GM23248 (cell line): ENCODE results near the gene HAPSTR1. TPM values are rescaled to one million over a fixed set of nuclear protein-coding genes. Genes with fewer than 3 reads are reported as not detected.
A peak's percentile ranks its signal among the peaks of the same experiment; 100 is the strongest.

Experiments
- DNase-seq: peaks from one replicate; pipeline ENCODE4 v3.0.0-alpha.2; 2015
- H2AFZ ChIP-seq: fragments of 200-600 bp; sonication (generic); 2 replicates; pipeline ENCODE4 v1.6.1; 2016; ENCODE audit warnings: antibody characterized with exemption
- H3F3A ChIP-seq: fragments of 200-600 bp; sonication (generic); 2 replicates; pipeline ENCODE4 v1.6.1; 2016; ENCODE audit warnings: mild to moderate bottlenecking, antibody characterized with exemption, mixed run types; ENCODE audit not compliant: insufficient read depth
- H3K27ac ChIP-seq: fragments of 200-600 bp; sonication (generic); 2 replicates; pipeline ENCODE4 v1.5.1; 2016; ENCODE audit warnings: mild to moderate bottlenecking
- H3K27me3 ChIP-seq: fragments of 200-600 bp; sonication (generic); replicated peaks from 2 replicates; pipeline ENCODE4 v1.6.1; 2016; ENCODE audit warnings: mild to moderate bottlenecking; ENCODE audit not compliant: insufficient read depth
- H3K36me3 ChIP-seq: fragments of 200-600 bp; sonication (generic); 2 replicates; pipeline ENCODE4 v1.6.1; 2016; ENCODE audit warnings: low read depth, mild to moderate bottlenecking
- H3K4me1 ChIP-seq: fragments of 200-600 bp; sonication (generic); 2 replicates; pipeline ENCODE4 v1.6.1; 2016; ENCODE audit warnings: mild to moderate bottlenecking; ENCODE audit not compliant: insufficient read depth
- H3K4me2 ChIP-seq: fragments of 200-600 bp; sonication (generic); one replicate; pipeline ENCODE4 v1.6.1; 2016; ENCODE audit warnings: mild to moderate bottlenecking; ENCODE audit not compliant: unreplicated experiment
- H3K4me3 ChIP-seq: fragments of 200-600 bp; sonication (generic); 2 replicates; pipeline ENCODE4 v1.5.1; 2016; ENCODE audit warnings: mild to moderate bottlenecking
- H3K79me2 ChIP-seq: fragments of 200-600 bp; sonication (generic); 2 replicates; pipeline ENCODE4 v1.6.1; 2016; ENCODE audit warnings: mild to moderate bottlenecking; ENCODE audit not compliant: insufficient read depth
- H3K9ac ChIP-seq: fragments of 200-600 bp; sonication (generic); 2 replicates; pipeline ENCODE4 v1.6.1; 2016; ENCODE audit warnings: mild to moderate bottlenecking
- H3K9me2 ChIP-seq: fragments of 200-600 bp; sonication (generic); 2 replicates; pipeline ENCODE4 v1.6.1; 2016; ENCODE audit warnings: mixed run types, mild to moderate bottlenecking, moderate library complexity; ENCODE audit not compliant: insufficient read depth
- H3K9me3 ChIP-seq: fragments of 200-600 bp; sonication (generic); one replicate; pipeline ENCODE4 v1.6.1; 2017; ENCODE audit warnings: low read depth
- H4K20me1 ChIP-seq: fragments of 200-600 bp; sonication (generic); 2 replicates; pipeline ENCODE4 v1.6.0; 2016; ENCODE audit not compliant: insufficient read depth
- EZH2 ChIP-seq: fragments of 200-600 bp; sonication (generic); IDR thresholded peaks from 2 replicates; pipeline ENCODE4 v1.6.1; 2018; ENCODE audit warnings: antibody characterized with exemption, mild to moderate bottlenecking; ENCODE audit not compliant: insufficient read depth, poor library complexity, severe bottlenecking
- EZH2phosphoT487 ChIP-seq: fragments of 200-600 bp; sonication (generic); IDR thresholded peaks from 2 replicates; pipeline ENCODE4 v1.6.1; 2018; ENCODE audit warnings: antibody characterized with exemption, moderate library complexity, mild to moderate bottlenecking, low read depth; ENCODE audit not compliant: insufficient read depth
- WGBS, 2 experiments: methylation state at CpG; one replicate each; pipeline ENCODE4 v1.1.6; 2015 to 2017; ENCODE audit warnings: low lambda C conversion rate in 2 of 2, low coverage in 1 of 2; ENCODE audit errors: missing lambda C conversion rate in 2 of 2; 5-methylcytosine and 5-hydroxymethylcytosine counted together
- in situ Hi-C: fragments of 300-500 bp; cut with MboI; formaldehyde crosslinking; loops from 2 replicates; pipeline ENCODE4 v1.15.0; 2020
- polyA plus RNA-seq: library from polyadenylated mRNA; unstranded; fragments of >200 nt; fragmentation: Nextera tagmentation; extraction: Ambion mirVana; gene quantifications from 2 replicates; pipeline ENCODE4 v1.2.1, GENCODE V29; 2016
- total RNA-seq: library from RNA; depleted of rRNA; stranded (reverse); fragments of >200 nt; shearing (Covaris generic); gene quantifications from 2 replicates; pipeline ENCODE4 v1.2.3, GENCODE V29; 2014

HAPSTR1 gene
- total and polyA plus RNA-seq, 2 experiments from 2014 or later, result 11.7 to 79.2 TPM

GRCh38 chr16:9114842-9115241 lies 23.4 kb downstream of the HAPSTR1 start:
- Histone ChIP-seq H3K36me3 (peaks cover 31% of the 10 kb centered on the region), H2AFZ (no peak overlapping the region), H4K20me1 (peaks cover 57% of the 10 kb centered on the region), H3K4me3 (no peak overlapping the region), H3K27ac (no peak overlapping the region), H3K9ac (no peak overlapping the region), H3K79me2 (peaks cover 97% of the 10 kb centered on the region), H3K9me3 (no peaks in the 10 kb centered on the region), H3K4me2 (no peak overlapping the region), H3F3A (peaks cover 85% of the 10 kb centered on the region), H3K4me1 (peaks cover 82% of the 10 kb centered on the region), H3K27me3 (no peaks in the 10 kb centered on the region), H3K9me2 (no peaks in the 10 kb centered on the region)
- TF ChIP-seq EZH2phosphoT487 (no peak), EZH2 (no peak)
- DNase-seq, result no peak
- in situ Hi-C loops, result no loop called here
- 100% methylated on average over 3 of the region's 3 CpGs for WGBS, 2 experiments

GRCh38 chr16:9115277-9115676 lies 23.8 kb downstream of the HAPSTR1 start:
- Histone ChIP-seq H3K4me2 (peak overlapping the region; percentile 21), H3K4me1 (peaks cover 81% of the 10 kb centered on the region), H3K9ac (no peak overlapping the region), H3K79me2 (peaks cover 95% of the 10 kb centered on the region), H3K27ac (0 out of 2 replicates have a peak overlapping the region, but pooled peaks have one; percentile 6), H2AFZ (no peak overlapping the region), H4K20me1 (peaks cover 57% of the 10 kb centered on the region), H3K4me3 (no peak overlapping the region), H3K27me3 (no peaks in the 10 kb centered on the region), H3K9me2 (no peaks in the 10 kb centered on the region), H3F3A (peaks cover 84% of the 10 kb centered on the region), H3K9me3 (no peaks in the 10 kb centered on the region), H3K36me3 (peaks cover 30% of the 10 kb centered on the region)
- no peak for TF ChIP-seq EZH2phosphoT487
- no peak for TF ChIP-seq EZH2
- 67 to 69% methylated on average over 3 of the region's 3 CpGs for WGBS, 2 experiments
- in situ Hi-C loops, result no loop called here
- peak; percentile 59 for DNase-seq

- Histone ChIP-seq H3K9ac (no peak overlapping the region), H3K4me1 (peaks cover 78% of the 10 kb centered on the region), H4K20me1 (peaks cover 56% of the 10 kb centered on the region), H3K27ac (0 out of 2 replicates have a peak overlapping the region, but pooled peaks have one; percentile 6), H3K4me2 (no peak overlapping the region), H3K27me3 (no peaks in the 10 kb centered on the region), H3F3A (peaks cover 85% of the 10 kb centered on the region), H3K4me3 (no peak overlapping the region), H3K79me2 (peaks cover 95% of the 10 kb centered on the region), H3K9me3 (no peaks in the 10 kb centered on the region), H3K36me3 (peaks cover 30% of the 10 kb centered on the region), H2AFZ (no peak overlapping the region), H3K9me2 (no peaks in the 10 kb centered on the region)
- in situ Hi-C loops, result no loop called here
- 99 to 100% methylated on average over 2 of the region's 2 CpGs for WGBS, 2 experiments
- no peak for DNase-seq
- TF ChIP-seq EZH2 (no peak), EZH2phosphoT487 (no peak)
Measured at GRCh38 chr16:9116141-9116540, 24.7 kb downstream of the HAPSTR1 start.

- H3F3A ChIP-seq, result peaks cover 77% of the 10 kb centered on the region
- no peak overlapping the region for H3K27ac ChIP-seq
- peaks cover 58% of the 10 kb centered on the region for H3K4me1 ChIP-seq
- no peak overlapping the region for H3K9ac ChIP-seq
- no peaks in the 10 kb centered on the region for H3K9me2 ChIP-seq
- H3K36me3 ChIP-seq, result peaks cover 47% of the 10 kb centered on the region
- no peak for TF ChIP-seq EZH2phosphoT487
- TF ChIP-seq EZH2, result no peak
- in situ Hi-C loops, result no loop called here
- no peaks in the 10 kb centered on the region for H3K27me3 ChIP-seq
- no peak overlapping the region for H3K4me2 ChIP-seq
- no peak overlapping the region for H3K4me3 ChIP-seq
- H4K20me1 ChIP-seq, result peaks cover 43% of the 10 kb centered on the region
- DNase-seq, result no peak
- H3K9me3 ChIP-seq, result no peaks in the 10 kb centered on the region
- peaks cover 95% of the 10 kb centered on the region for H3K79me2 ChIP-seq
- H2AFZ ChIP-seq, result no peak overlapping the region
Measured at GRCh38 chr16:9118170-9118569, 26.7 kb downstream of the HAPSTR1 start.

GRCh38 chr16:9119795-9120194 lies 28.4 kb downstream of the HAPSTR1 start:
- in situ Hi-C loops, result no loop called here
- DNase-seq, result peak; percentile 97
- Histone ChIP-seq H3K4me1 (peaks cover 44% of the 10 kb centered on the region), H3K9me3 (no peaks in the 10 kb centered on the region), H3K4me3 (no peak overlapping the region), H3K79me2 (peaks cover 95% of the 10 kb centered on the region), H4K20me1 (peaks cover 31% of the 10 kb centered on the region), H3K4me2 (peak overlapping the region; percentile 35), H2AFZ (no peak overlapping the region), H3K9me2 (no peaks in the 10 kb centered on the region), H3K27me3 (no peaks in the 10 kb centered on the region), H3K9ac (peak overlapping the region; percentile 46), H3K36me3 (peaks cover 53% of the 10 kb centered on the region), H3F3A (peaks cover 66% of the 10 kb centered on the region), H3K27ac (peak overlapping the region; percentile 83)
- no peak for TF ChIP-seq EZH2phosphoT487
- TF ChIP-seq EZH2, result no peak
- WGBS, 2 experiments, result 1 to 2% methylated on average over 3 of the region's 3 CpGs
